Measurements from ENCODE around the gene ASPN.

The ASPN gene

DNA sequence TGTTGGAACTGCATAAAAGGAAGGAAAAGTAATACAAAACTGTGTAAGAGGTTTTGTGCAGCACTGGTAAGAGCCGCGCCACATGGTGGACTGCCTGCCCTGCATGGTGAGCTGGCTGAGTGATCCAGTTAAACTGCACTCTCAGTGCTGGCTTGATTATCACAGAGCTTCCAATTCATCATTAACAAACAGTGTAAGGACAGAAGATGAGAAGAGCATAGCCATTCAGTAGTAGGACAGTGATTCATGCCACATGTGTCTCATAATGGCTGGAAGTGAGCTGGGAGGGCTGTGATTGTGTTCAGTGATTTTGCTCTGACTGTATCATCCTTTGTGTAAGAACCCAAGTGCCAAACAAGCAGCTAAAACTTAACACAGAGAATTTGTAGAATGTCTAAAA, 14.1 kb downstream of the ASPN start:
- no peak for DNase-seq (ENCODE audit: low spot score)

- DNase-seq (ENCODE audit: low spot score), result no peak
Observed at GRCh38 chr9:92467511-92467910, 14.8 kb downstream of the ASPN start.

DNA sequence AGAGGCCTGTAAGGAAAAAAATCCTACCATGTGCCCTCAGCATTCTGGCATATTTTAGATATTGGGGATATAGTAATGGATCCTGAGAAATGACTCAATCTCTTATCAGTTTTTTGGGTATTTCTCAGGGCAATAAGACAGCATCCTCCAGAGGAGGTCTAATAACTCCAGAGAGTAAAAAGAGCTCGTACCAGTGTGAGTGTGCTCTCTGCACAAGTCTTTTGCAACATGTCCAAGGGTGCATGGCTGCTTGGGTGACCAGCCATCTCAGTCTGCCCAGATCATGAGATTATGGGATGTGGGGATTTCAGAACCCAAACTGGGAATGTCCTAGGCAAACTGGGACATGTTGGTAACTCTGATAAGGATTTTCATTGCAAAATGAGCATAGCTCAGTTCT, 15.3 kb downstream of the ASPN start:
- DNase-seq (ENCODE audit: low spot score), result no peak

GRCh38 chr9:92463984-92464383, 18.3 kb downstream of the ASPN start:
- DNase-seq (ENCODE audit: low spot score), result no peak

- no peak for DNase-seq (ENCODE audit: low spot score)
Observed at GRCh38 chr9:92463387-92463786, 18.9 kb downstream of the ASPN start.

- DNase-seq (ENCODE audit: low spot score), result no peak
Observed at GRCh38 chr9:92457576-92457975, 24.7 kb downstream of the ASPN start.

- no peak for DNase-seq (ENCODE audit: low spot score)
Observed at GRCh38 chr9:92455217-92455616, 27.1 kb downstream of the ASPN start.

GRCh38 chr9:92446536-92446935, 35.8 kb downstream of the ASPN start:
- DNase-seq (ENCODE audit: low spot score), result no peak

DNA sequence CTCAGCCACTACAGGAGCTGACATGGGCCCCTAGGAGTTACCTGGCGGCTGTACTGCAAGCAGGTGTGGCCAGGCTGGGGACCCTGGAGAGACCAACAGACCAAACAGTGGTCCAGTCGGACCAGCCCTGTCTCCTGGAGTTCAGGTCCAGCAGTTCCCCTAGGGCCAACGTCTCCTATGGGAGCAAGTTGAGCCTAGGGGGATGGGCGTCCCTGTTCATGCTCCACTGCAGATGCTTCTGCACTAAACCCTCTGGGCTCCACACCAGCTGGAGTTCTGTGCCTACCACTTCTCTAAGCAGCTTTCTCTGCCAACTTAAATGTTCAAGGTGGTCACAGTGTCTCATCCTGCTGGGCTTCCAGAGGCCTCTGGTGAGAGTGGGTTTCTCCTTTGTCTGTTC, 37.5 kb downstream of the ASPN start:
- DNase-seq (ENCODE audit: low spot score), result no peak

GRCh38 chr9:92440751-92441046, 41.6 kb downstream of the ASPN start:
- DNase-seq (ENCODE audit: low spot score), result peak; percentile 5

DNA sequence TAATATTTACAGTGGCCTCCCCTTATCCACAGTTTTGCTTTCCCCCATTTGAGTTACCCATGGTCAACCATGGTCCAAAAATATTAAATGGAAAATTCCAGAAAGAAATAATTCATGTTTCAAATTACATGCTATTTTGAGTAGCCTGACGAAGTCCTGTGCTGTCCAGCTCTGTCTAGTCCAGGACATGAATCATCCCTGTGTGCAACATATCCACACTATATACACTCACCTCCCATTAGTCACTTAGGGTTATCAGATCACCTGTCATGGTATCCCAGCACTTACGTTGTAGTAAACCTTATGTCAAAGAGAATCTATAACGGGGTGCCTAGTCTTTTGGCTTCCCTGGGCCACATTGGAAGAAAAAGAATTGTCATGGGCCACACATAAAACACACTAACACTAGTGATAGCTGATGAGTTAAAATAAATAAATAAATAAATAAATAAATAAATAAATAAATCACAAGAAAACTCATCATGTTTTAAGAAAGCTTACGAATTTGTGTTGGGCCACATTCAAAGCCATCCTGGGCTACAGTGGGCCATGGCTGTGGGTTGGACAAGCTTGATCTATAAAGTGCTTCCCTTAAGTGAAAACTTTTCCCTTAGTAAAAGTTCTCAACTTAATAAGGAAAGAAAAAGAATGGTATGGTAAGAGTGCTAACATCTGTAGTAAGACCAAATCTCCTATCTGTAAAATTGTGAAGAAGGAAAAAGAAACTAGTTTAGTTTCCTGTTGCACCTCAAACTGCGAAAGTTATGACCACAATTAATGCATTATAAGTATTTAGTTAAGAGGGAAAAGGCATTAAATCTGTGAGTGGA, 42.2 kb downstream of the ASPN start:
- DNase-seq (ENCODE audit: low spot score), result no peak

- no peak for DNase-seq (ENCODE audit: low spot score)
Observed at GRCh38 chr9:92438900-92439526, 43.3 kb downstream of the ASPN start.

- DNase-seq (ENCODE audit: low spot score), result no peak
Observed at GRCh38 chr9:92435263-92435662, 47.0 kb downstream of the ASPN start.

- DNase-seq (ENCODE audit: low spot score), result no peak
Observed at GRCh38 chr9:92432972-92433548, 49.2 kb downstream of the ASPN start.

DNA sequence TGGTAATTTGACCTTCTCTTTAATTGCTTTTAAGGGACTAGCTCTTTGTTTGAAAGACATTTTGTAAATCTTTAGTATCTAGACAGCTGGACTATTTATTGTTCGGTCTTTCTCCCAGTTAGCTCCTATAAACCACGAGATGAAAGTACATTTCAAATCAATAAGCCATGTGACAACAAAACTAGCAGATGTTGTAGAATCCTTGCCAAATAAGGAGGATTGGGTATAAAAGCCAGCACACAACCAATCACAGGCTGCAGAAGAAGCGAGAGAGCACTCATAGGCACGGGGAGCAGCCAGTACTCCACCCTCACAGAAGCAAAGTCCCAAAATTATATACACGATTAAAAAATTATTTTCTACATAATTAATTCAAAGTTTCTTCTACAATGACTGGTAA, 50.0 kb downstream of the ASPN start:
- no peak for DNase-seq (ENCODE audit: low spot score)

DNA sequence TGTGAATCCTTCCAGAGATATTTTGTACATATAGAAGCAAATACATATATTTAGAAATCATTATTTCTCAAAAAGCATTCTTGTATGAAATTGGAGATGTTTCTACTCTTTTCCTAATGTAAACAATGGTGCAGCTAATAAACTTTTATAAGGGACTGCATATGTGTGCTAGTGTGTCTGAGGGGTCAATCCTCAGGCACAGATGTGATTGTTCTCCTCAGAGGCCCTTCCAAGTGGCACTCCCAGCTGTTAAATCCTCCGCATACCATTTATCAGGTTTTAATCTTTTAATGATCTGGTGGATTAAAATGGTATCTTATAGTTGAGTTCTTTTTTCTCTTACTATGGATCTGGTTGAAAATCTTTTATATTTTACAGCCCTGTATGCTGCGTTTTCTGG, 52.5 kb downstream of the ASPN start:
- no peak for DNase-seq (ENCODE audit: low spot score)

GRCh38 chr9:92426501-92427145, 55.7 kb downstream of the ASPN start:
- DNase-seq (ENCODE audit: low spot score), result no peak

GRCh38 chr9:92425474-92425873, 56.8 kb downstream of the ASPN start:
- DNase-seq (ENCODE audit: low spot score), result no peak

- no peak for DNase-seq (ENCODE audit: low spot score)
Observed at GRCh38 chr9:92424340-92424739, 58.0 kb downstream of the ASPN start, which contains the start of gene OMD. Gene OMD (minus strand): TSS chr9:92424471. CDS start chr9:92417558, 6,913 bp downstream.

- no peak for DNase-seq (ENCODE audit: low spot score)
Observed at GRCh38 chr9:92423612-92424011, 58.7 kb downstream of the ASPN start.

DNA sequence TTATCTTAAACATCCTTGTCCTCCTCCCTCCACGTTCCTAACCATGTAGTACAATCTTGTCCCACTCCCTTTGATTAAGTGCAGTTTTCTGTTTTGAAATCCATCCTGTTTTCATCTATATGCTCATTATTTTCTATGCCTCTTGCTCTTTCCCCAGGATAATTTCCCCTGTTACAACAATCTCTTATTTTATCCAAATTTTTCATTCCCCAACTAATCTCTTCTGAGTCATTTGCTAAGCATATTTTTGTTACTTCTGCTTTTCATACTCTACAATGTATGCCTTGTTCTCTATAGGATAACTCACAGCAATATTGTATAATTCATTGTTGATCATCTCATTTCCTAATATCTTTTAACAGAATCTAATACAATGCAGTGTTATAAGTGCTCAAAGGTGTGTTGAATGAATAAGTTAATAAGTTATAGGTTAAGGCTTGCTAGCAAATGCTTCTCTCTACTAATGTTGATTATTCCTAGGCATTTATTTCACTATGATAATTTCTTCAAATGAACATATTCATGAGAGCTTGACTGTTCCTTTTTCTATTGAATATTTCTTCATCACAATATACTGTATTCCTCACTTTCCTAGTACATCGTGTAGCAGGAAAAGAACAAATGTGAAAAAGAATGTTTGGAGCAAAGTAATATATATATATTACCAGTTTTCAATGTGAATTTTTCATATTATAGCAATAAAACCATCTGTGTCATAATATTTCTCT, 59.5 kb downstream of the ASPN start:
- DNase-seq (ENCODE audit: low spot score), result no peak

GRCh38 chr9:92414566-92414965, 67.7 kb downstream of the ASPN start:
- DNase-seq (ENCODE audit: low spot score), result no peak
